HL-60/S4 treated with phorbol 12-myristate 13-acetate at 8.2 ng/mL for 4 days and 3 days (cell line): ENCODE measurements around the gene DNAH5.

ENCODE experiments used
- in situ Hi-C: fragments of 300-500 bp; cut with MboI; formaldehyde crosslinking; loops from 2 replicates; pipeline ENCODE4 v1.15.0; 2022; ENCODE audit warnings: low sequenced_read_pairs

DNAH5 gene

GRCh38 chr5:13944560-13945199 lies at the start of gene DNAH5:
DNAH5 (minus strand) TSS chr5:13944688; CDS start chr5:13944438, 250 bp downstream.
- in situ Hi-C loops: no loop called here

- in situ Hi-C loops: loop anchor here (25.0 kb wide), 1 partner anchor 268 kb away; no protein-coding TSS in a partner anchor
Observed at GRCh38 chr5:13993926-13994325, 49.4 kb upstream of the DNAH5 start.

GRCh38 chr5:13992795-13993194 lies 48.3 kb upstream of the DNAH5 start:
- in situ Hi-C loops: loop anchor here (25.0 kb wide), 1 partner anchor 270 kb away; no protein-coding TSS in a partner anchor

- in situ Hi-C loops: loop anchor here (25.0 kb wide), 1 partner anchor 271 kb away; no protein-coding TSS in a partner anchor
Observed at GRCh38 chr5:13991365-13991764, 46.9 kb upstream of the DNAH5 start.

- in situ Hi-C loops: loop anchor here (25.0 kb wide), 1 partner anchor 271 kb away; no protein-coding TSS in a partner anchor
Observed at GRCh38 chr5:13990896-13991295, 46.4 kb upstream of the DNAH5 start.

GRCh38 chr5:13989832-13990231 lies 45.3 kb upstream of the DNAH5 start:
- in situ Hi-C loops: loop anchor here (25.0 kb wide), 1 partner anchor 272 kb away; no protein-coding TSS in a partner anchor

GRCh38 chr5:13987843-13988464 lies 43.5 kb upstream of the DNAH5 start:
- in situ Hi-C loops: loop anchor here (25.0 kb wide), 1 partner anchor 274 kb away; no protein-coding TSS in a partner anchor

GRCh38 chr5:13985731-13986418 lies 41.4 kb upstream of the DNAH5 start:
- in situ Hi-C loops: loop anchor here (25.0 kb wide), 1 partner anchor 276 kb away; no protein-coding TSS in a partner anchor

GRCh38 chr5:13984888-13985287 lies 40.4 kb upstream of the DNAH5 start:
- in situ Hi-C loops: loop anchor here (25.0 kb wide), 1 partner anchor 277 kb away; no protein-coding TSS in a partner anchor

- in situ Hi-C loops: loop anchor here (25.0 kb wide), 1 partner anchor 285 kb away; no protein-coding TSS in a partner anchor
Observed at GRCh38 chr5:13976867-13977830, 32.7 kb upstream of the DNAH5 start.

GRCh38 chr5:13976223-13976622 lies 31.7 kb upstream of the DNAH5 start:
- in situ Hi-C loops: loop anchor here (25.0 kb wide), 1 partner anchor 286 kb away; no protein-coding TSS in a partner anchor

- in situ Hi-C loops: loop anchor here (25.0 kb wide), 1 partner anchor 287 kb away; no protein-coding TSS in a partner anchor
Observed at GRCh38 chr5:13975246-13975645, 30.8 kb upstream of the DNAH5 start.

GRCh38 chr5:13973724-13974123 lies 29.2 kb upstream of the DNAH5 start:
- in situ Hi-C loops: no loop called here

GRCh38 chr5:13972029-13972428 lies 27.5 kb upstream of the DNAH5 start:
- in situ Hi-C loops: no loop called here

GRCh38 chr5:13957032-13957645 lies 12.7 kb upstream of the DNAH5 start:
- in situ Hi-C loops: no loop called here

- in situ Hi-C loops: no loop called here
Observed at GRCh38 chr5:13956471-13956870, 12.0 kb upstream of the DNAH5 start.

GRCh38 chr5:13955896-13956295 lies 11.4 kb upstream of the DNAH5 start:
- in situ Hi-C loops: no loop called here

- in situ Hi-C loops: no loop called here
Observed at GRCh38 chr5:13946111-13946510, 1.6 kb upstream of the DNAH5 start.

GRCh38 chr5:13945271-13945670 lies 783 bp upstream of the DNAH5 start:
- in situ Hi-C loops: no loop called here

GRCh38 chr5:13943676-13944075 lies 812 bp downstream of the DNAH5 start:
- in situ Hi-C loops: no loop called here
